GM12872 (cell line): ENCODE measurements around the gene IGFBP1.

Experiments used
- CTCF ChIP-seq: IDR thresholded peaks from 3 replicates; pipeline ENCODE4 v1.5.1; 2011; ENCODE audit warnings: low read depth, mild to moderate bottlenecking, low read length, moderate library complexity; ENCODE audit not compliant: insufficient read depth

Gene IGFBP1

GRCh38 chr7:45937301-45937700 is 49.0 kb downstream of the IGFBP1 start:
- no peak for TF ChIP-seq CTCF

GRCh38 chr7:45937862-45938261 is 49.6 kb downstream of the IGFBP1 start:
- no peak for TF ChIP-seq CTCF

- no peak for TF ChIP-seq CTCF
Observed at GRCh38 chr7:45938626-45939302, 50.5 kb downstream of the IGFBP1 start.

GRCh38 chr7:45939574-45939973 is 51.3 kb downstream of the IGFBP1 start:
- TF ChIP-seq CTCF: no peak

- no peak for TF ChIP-seq CTCF
Observed at GRCh38 chr7:45940939-45941338, 52.7 kb downstream of the IGFBP1 start.
